D721Med (cell line): Measurements from ENCODE around the gene HTR1B.

Experiments
- DNase-seq: peaks from one replicate; pipeline ENCODE4 v3.0.0; 2011; ENCODE audit warnings: low spot score; ENCODE audit not compliant: insufficient read length
- FAIRE-seq: peaks from 2 replicates; lab custom pipeline; 2011; peaks lifted over from hg19 to GRCh38; lab: Jason Lieb, UNC
- CTCF ChIP-seq: IDR thresholded peaks from 2 replicates; pipeline ENCODE4 v1.5.1; 2012; ENCODE audit warnings: mild to moderate bottlenecking, control low read depth; ENCODE audit not compliant: insufficient read depth; ENCODE audit errors: missing control alignments

Gene HTR1B

GRCh38 chr6:77463861-77464494 is 687 bp upstream of the HTR1B start:
- no peak for TF ChIP-seq CTCF
- DNase-seq (no peak), FAIRE-seq (no peak)

GRCh38 chr6:77462359-77463307 is 658 bp downstream of the HTR1B start:
- no peak for FAIRE-seq
- DNase-seq = no peak
- no peak for TF ChIP-seq CTCF

- FAIRE-seq (no peak), DNase-seq (no peak)
- no peak for TF ChIP-seq CTCF
These were observed 1.5 kb downstream of the HTR1B start for GRCh38 chr6:77461796-77462195.

GRCh38 chr6:77458421-77458820 is 4.9 kb downstream of the HTR1B start:
- TF ChIP-seq CTCF = no peak
- no peak for DNase-seq
- FAIRE-seq = no peak

- no peak for DNase-seq
- TF ChIP-seq CTCF = peak; percentile 75
- peak; percentile 80 for FAIRE-seq
These were observed 5.5 kb downstream of the HTR1B start for GRCh38 chr6:77457720-77458349.

- DNase-seq = no peak
- peak; percentile 58 for FAIRE-seq
- TF ChIP-seq CTCF = no peak
These were observed 6.6 kb downstream of the HTR1B start for GRCh38 chr6:77456531-77457248.
